IMR-90 (cell line): ENCODE measurements around the gene TEAD2. TPM values are rescaled to one million over a fixed set of nuclear protein-coding genes. Genes with fewer than 3 reads are reported as not detected.

ENCODE experiments used
- ATAC-seq: fragments of 200-7000 bp; cut with Tn5 transposase; 2 replicates; pipeline ENCODE4 v1.9.1; 2020; ENCODE audit warnings: low read depth, mild to moderate bottlenecking, moderate library complexity
- BruUV-seq: library from RNA; stranded (reverse); fragments of 400-500 nt; replicated peaks from 2 replicates; lab custom pipeline; 2021; lab: Mats Ljungman, UMichigan
- CTCF ChIA-PET: fragments of 300-600 bp; formaldehyde crosslinking; extraction: SDS; loops from one replicate; lab custom pipeline; 2021; ENCODE audit warnings: antibody characterized with exemption; lab: Yijun Ruan, JAX
- POLR2A ChIA-PET: fragments of 300-600 bp; sonication (Branson Sonifier 250); formaldehyde crosslinking; loops from one replicate; lab custom pipeline; 2022; ENCODE audit warnings: antibody characterized with exemption; ENCODE audit not compliant: unreplicated experiment; lab: Charles Lee
- DNase-seq: peaks from one replicate; pipeline ENCODE4 v3.0.0; 2013
- H2AFZ ChIP-seq: replicated peaks from 2 replicates; pipeline ENCODE3; 2013; ENCODE audit warnings: low read length, mild to moderate bottlenecking; ENCODE audit not compliant: poor library complexity
- H2AK5ac ChIP-seq: 2 replicates; pipeline ENCODE4 v1.6.1; 2013; ENCODE audit warnings: low read depth, low read length, inconsistent platforms
- H2AK9ac ChIP-seq: replicated peaks from 2 replicates; pipeline ENCODE3; 2013; ENCODE audit warnings: mild to moderate bottlenecking, low read depth, low read length, moderate library complexity; ENCODE audit not compliant: poor library complexity
- H2BK120ac ChIP-seq: 2 replicates; pipeline ENCODE4 v1.6.1; 2013; ENCODE audit warnings: low read depth, low read length, inconsistent platforms
- H2BK15ac ChIP-seq: 3 replicates; pipeline ENCODE4 v1.6.1; 2013; ENCODE audit warnings: low read depth, low read length, inconsistent platforms
- H2BK20ac ChIP-seq: 2 replicates; pipeline ENCODE4 v1.6.1; 2013; ENCODE audit warnings: low read depth, mild to moderate bottlenecking, inconsistent platforms, low read length, moderate library complexity
- H2BK5ac ChIP-seq: 2 replicates; pipeline ENCODE4 v1.6.1; 2013; ENCODE audit warnings: mild to moderate bottlenecking, low read depth, low read length, inconsistent platforms; ENCODE audit not compliant: poor library complexity, severe bottlenecking
- H3K14ac ChIP-seq: replicated peaks from 2 replicates; pipeline ENCODE4 v1.6.1; 2013; ENCODE audit warnings: low read depth, low read length, inconsistent platforms
- H3K18ac ChIP-seq: 2 replicates; pipeline ENCODE4 v1.6.1; 2013; ENCODE audit warnings: low read depth, low read length, control low read depth
- H3K23ac ChIP-seq: 2 replicates; pipeline ENCODE4 v1.6.1; 2013; ENCODE audit warnings: low read depth, low read length, inconsistent platforms
- H3K27ac ChIP-seq: 2 replicates; pipeline ENCODE4 v1.5.1; 2013; ENCODE audit warnings: mild to moderate bottlenecking, control low read depth, low read length; ENCODE audit not compliant: insufficient read depth
- H3K27me3 ChIP-seq: 2 replicates; pipeline ENCODE4 v1.6.1; 2013; ENCODE audit warnings: low read length; ENCODE audit not compliant: control insufficient read depth, insufficient read depth
- H3K36me3 ChIP-seq: 2 replicates; pipeline ENCODE4 v1.6.1; 2013; ENCODE audit warnings: low read length, mixed read lengths; ENCODE audit not compliant: control insufficient read depth, insufficient read depth
- H3K4ac ChIP-seq: 2 replicates; pipeline ENCODE4 v1.6.1; 2013; ENCODE audit warnings: low read depth, low read length, inconsistent platforms
- H3K4me1 ChIP-seq: 2 replicates; pipeline ENCODE4 v1.6.1; 2013; ENCODE audit warnings: low read length, mixed read lengths; ENCODE audit not compliant: control insufficient read depth, insufficient read depth
- H3K4me2 ChIP-seq: 2 replicates; pipeline ENCODE4 v1.6.1; 2013; ENCODE audit warnings: low read depth, mild to moderate bottlenecking, control low read depth, low read length, moderate library complexity
- H3K4me3 ChIP-seq: 2 replicates; pipeline ENCODE4 v1.5.1; 2013; ENCODE audit warnings: low read depth, mild to moderate bottlenecking, control low read depth, low read length, moderate library complexity; ENCODE audit not compliant: insufficient read depth
- H3K56ac ChIP-seq: 2 replicates; pipeline ENCODE4 v1.6.1; 2013; ENCODE audit warnings: low read length, inconsistent platforms; ENCODE audit not compliant: insufficient read depth; ENCODE audit errors: extremely low read depth
- H3K79me1 ChIP-seq, 2 experiments: 2 replicates each; pipeline ENCODE4 v1.6.1; 2013; ENCODE audit warnings: low read length in 2 of 2, inconsistent platforms in 1 of 2, low read depth in 1 of 2
- H3K9ac ChIP-seq: 2 replicates; pipeline ENCODE4 v1.6.1; 2013; ENCODE audit warnings: low read depth, low read length, control low read depth
- H3K9me1 ChIP-seq: 2 replicates; pipeline ENCODE4 v1.6.1; 2013; ENCODE audit warnings: low read length, inconsistent platforms; ENCODE audit not compliant: insufficient read depth
- H3K9me3 ChIP-seq: 2 replicates; pipeline ENCODE4 v1.6.1; 2013; ENCODE audit warnings: low read length; ENCODE audit not compliant: control insufficient read depth, insufficient read depth
- H4K20me1 ChIP-seq: 2 replicates; pipeline ENCODE4 v1.6.1; 2013; ENCODE audit warnings: low read length, inconsistent platforms; ENCODE audit not compliant: insufficient read depth
- H4K5ac ChIP-seq: 2 replicates; pipeline ENCODE4 v1.6.1; 2013; ENCODE audit warnings: mild to moderate bottlenecking, low read depth, low read length, control low read depth
- H4K8ac ChIP-seq, 2 experiments: 2 replicates each; pipeline ENCODE4 v1.6.1; 2013; ENCODE audit warnings: low read depth in 2 of 2, low read length in 2 of 2, control low read depth in 1 of 2, inconsistent platforms in 1 of 2
- H4K91ac ChIP-seq: 2 replicates; pipeline ENCODE4 v1.6.1; 2013; ENCODE audit warnings: low read depth, low read length, inconsistent platforms; ENCODE audit not compliant: insufficient read depth
- CEBPB ChIP-seq: IDR thresholded peaks from 2 replicates; pipeline ENCODE4 v1.6.1; 2012; ENCODE audit warnings: low read depth, low read length, improper control_type of control experiment
- CHD1 ChIP-seq: IDR thresholded peaks from 2 replicates; pipeline ENCODE4 v1.6.1; 2012; ENCODE audit warnings: low read depth, low read length, improper control_type of control experiment
- CTCF ChIP-seq: conservative IDR thresholded peaks from 2 replicates; pipeline ENCODE4 v1.5.1; 2012; ENCODE audit warnings: mild to moderate bottlenecking, low read depth, low read length, improper control_type of control experiment
- FOS ChIP-seq: fragments of 150-350 bp; IDR thresholded peaks from 2 replicates; pipeline ENCODE4 v1.6.1; 2016; ENCODE audit warnings: low read depth, low read length
- MAFK ChIP-seq: IDR thresholded peaks from 2 replicates; pipeline ENCODE4 v1.6.1; 2012; ENCODE audit warnings: low read depth, low read length, improper control_type of control experiment
- MAZ ChIP-seq: IDR thresholded peaks from 2 replicates; pipeline ENCODE4 v1.6.1; 2012; ENCODE audit warnings: low read depth, mild to moderate bottlenecking, low read length, improper control_type of control experiment, moderate library complexity, borderline replicate concordance
- MXI1 ChIP-seq: IDR thresholded peaks from 2 replicates; pipeline ENCODE4 v1.6.1; 2012; ENCODE audit warnings: low read depth, mild to moderate bottlenecking, low read length, moderate library complexity, borderline replicate concordance
- NFE2L2 ChIP-seq: fragments of 150-350 bp; IDR thresholded peaks from 2 replicates; pipeline ENCODE4 v1.6.1; 2016; ENCODE audit warnings: low read depth, mild to moderate bottlenecking, low read length
- POLR2A ChIP-seq: IDR thresholded peaks from 2 replicates; pipeline ENCODE4 v1.6.1; 2012; ENCODE audit warnings: mild to moderate bottlenecking, low read depth, low read length
- RAD21 ChIP-seq: IDR thresholded peaks from 2 replicates; pipeline ENCODE4 v1.6.1; 2012; ENCODE audit warnings: low read length, improper control_type of control experiment
- RFX5 ChIP-seq: IDR thresholded peaks from 2 replicates; pipeline ENCODE4 v1.8.0; 2012; ENCODE audit warnings: low read depth, mild to moderate bottlenecking, low read length, moderate library complexity
- SMC3 ChIP-seq: fragments of 150-350 bp; IDR thresholded peaks from 2 replicates; pipeline ENCODE4 v1.6.1; 2016; ENCODE audit warnings: low read depth, mild to moderate bottlenecking, antibody characterized with exemption, low read length, moderate library complexity
- USF2 ChIP-seq: fragments of 150-350 bp; IDR thresholded peaks from 2 replicates; pipeline ENCODE4 v1.6.1; 2017; ENCODE audit warnings: mild to moderate bottlenecking, antibody characterized with exemption, low read length, low read depth
- WGBS, 2 experiments: methylation state at CpG; one replicate each; pipeline versions ENCODE4 v1.1.5 to v1.1.7; 2013; ENCODE audit warnings: missing lambda C conversion rate in 2 of 2; ENCODE audit not compliant: insufficient read length in 1 of 2; ENCODE audit errors: extremely low coverage in 2 of 2; 5-methylcytosine and 5-hydroxymethylcytosine counted together
- dilution Hi-C: fragments of 300-500 bp; cut with HindIII; formaldehyde crosslinking; loops from one replicate; pipeline ENCODE4 v1.14.3; 2018; ENCODE audit warnings: low sequenced_read_pairs; ENCODE audit not compliant: unreplicated experiment
- in situ Hi-C: fragments of 300-500 bp; cut with MboI; formaldehyde crosslinking; loops from 3 replicates; pipeline ENCODE4 v1.14.3; 2019; ENCODE audit warnings: low sequenced_read_pairs, inconsistent platforms, mixed read lengths
- intact Hi-C: fragments of 100-400 bp; cut with micrococcal nuclease; formaldehyde crosslinking; loops from 2 replicates; pipeline ENCODE4 v1.10.0; 2022
- polyA plus RNA-seq, 3 experiments: library from polyadenylated mRNA; depleted of rRNA; stranded (reverse); fragments of >200 nt; gene quantifications; 2 replicates each; pipeline ENCODE4 v1.2.3, GENCODE V29; 2012; ENCODE audit warnings: low replicate concordance in 1 of 3
- total RNA-seq: library from RNA; depleted of rRNA; stranded (reverse); fragments of >200 nt; gene quantifications from 2 replicates; pipeline ENCODE4 v1.2.3, GENCODE V29; 2012

The TEAD2 gene
- total and polyA plus RNA-seq, 2 of the 4 experiments (the other 2 are of a cell fraction), result 30.8 to 33.6 TPM

DNA sequence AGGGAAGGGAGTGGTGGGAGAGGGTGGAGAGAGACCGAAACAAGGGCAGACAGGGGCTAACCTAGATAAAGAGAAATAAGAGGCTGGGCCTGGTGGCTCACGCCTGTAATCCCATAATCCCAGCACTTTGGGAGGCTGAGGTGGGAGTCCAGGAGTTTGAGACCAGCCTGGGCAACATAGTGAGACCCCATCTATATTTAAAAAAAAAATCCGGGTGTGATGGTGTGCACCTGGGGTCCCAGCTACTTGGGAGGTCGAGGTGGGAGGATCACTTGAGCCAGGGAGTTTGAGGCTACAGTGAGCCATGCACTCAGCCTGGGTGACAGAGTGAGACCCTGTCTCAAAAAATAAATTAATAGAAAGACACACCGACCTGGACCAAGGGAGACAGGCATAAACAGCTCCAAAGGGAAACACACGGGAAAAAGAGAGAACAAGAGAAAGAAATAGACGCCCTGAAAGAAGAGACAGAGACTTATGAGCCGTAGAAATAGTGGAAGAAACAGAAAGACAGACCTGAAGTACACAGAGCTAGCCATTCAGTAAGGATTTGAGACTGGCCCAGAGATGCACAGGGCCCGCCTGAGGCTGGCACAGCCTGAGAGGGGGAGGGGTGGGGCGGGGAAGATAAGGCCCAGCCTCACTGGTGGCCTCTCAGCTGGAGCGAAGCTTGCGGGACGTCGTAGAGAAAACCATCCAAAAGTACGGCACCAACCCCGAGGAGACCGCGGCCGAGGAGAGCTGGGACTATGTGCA, 24.8 kb downstream of the TEAD2 start (continued):
- no peak for TF ChIP-seq RFX5

- no peak overlapping the region for H3K23ac ChIP-seq
- H2AK5ac ChIP-seq, result no peak overlapping the region
- H2BK15ac ChIP-seq, result no peak overlapping the region
- H2AK9ac ChIP-seq, result peak overlapping the region; percentile 55
- no peak overlapping the region for H2BK120ac ChIP-seq
- no peak overlapping the region for H2BK20ac ChIP-seq
- no peak overlapping the region for H4K5ac ChIP-seq
- H3K27ac ChIP-seq, result no peak overlapping the region
- H4K91ac ChIP-seq, result no peak overlapping the region
- no peaks in the 10 kb centered on the region for H3K4me1 ChIP-seq
- no peak overlapping the region for H3K56ac ChIP-seq
- H3K9me3 ChIP-seq, result no peaks in the 10 kb centered on the region
- CTCF ChIA-PET, result no interaction called here
- peaks cover 5% of the 10 kb centered on the region; the same call in 1 of the 2 replicates for H4K20me1 ChIP-seq
- DNase-seq (no peak), ATAC-seq (no peak)
- H3K18ac ChIP-seq, result no peak overlapping the region
- no peak overlapping the region for H3K9ac ChIP-seq
- dilution Hi-C loops (no loop called here), intact Hi-C loops (no loop called here), in situ Hi-C loops (no loop called here)
- H2BK5ac ChIP-seq, result no peak overlapping the region
- POLR2A ChIA-PET, result no interaction called here
- peaks cover 5% of the 10 kb centered on the region; the same call in 1 of the 2 replicates for H3K9me1 ChIP-seq
- no TSS peak for BruUV-seq
- H3K4ac ChIP-seq, result no peak overlapping the region
- no peak overlapping the region for H2AFZ ChIP-seq
- H3K79me1 ChIP-seq, result peaks cover 0 to 2% of the 10 kb centered on the region in 2 experiments; a peak in 1 of 4 replicates
- no peak overlapping the region for H4K8ac ChIP-seq
- WGBS, 2 experiments, result 80% methylated on average over 1 of the region's 10 CpGs; no CpG with 5 or more reads in 1 of the 2 experiments
- H3K36me3 ChIP-seq, result peaks cover 20% of the 10 kb centered on the region
- no peak overlapping the region for H3K14ac ChIP-seq
- no peaks in the 10 kb centered on the region for H3K27me3 ChIP-seq
- no peak overlapping the region for H3K4me2 ChIP-seq
- H3K4me3 ChIP-seq, result no peak overlapping the region
- TF ChIP-seq SMC3 (no peak), CEBPB (no peak), RAD21 (no peak), MXI1 (no peak), POLR2A (no peak), MAFK (no peak), MAZ (no peak), FOS (no peak), NFE2L2 (no peak), USF2 (no peak), CTCF (no peak), CHD1 (no peak)
Measured at GRCh38 chr19:49336482-49337266, 25.5 kb downstream of the TEAD2 start.
